MM.1S (cell line): ENCODE data around the gene PPP1R12A.

Experiments used
- DNase-seq: peaks from one replicate; pipeline ENCODE4 v3.0.0-alpha.2; 2015
- H2AFZ ChIP-seq: fragments of 300-600 bp; sonication (generic); 2 replicates; pipeline ENCODE4 v1.6.0; 2016; ENCODE audit warnings: antibody characterized with exemption, low read length
- H3F3A ChIP-seq: fragments of 300-600 bp; sonication (generic); 2 replicates; pipeline ENCODE4 v1.6.1; 2016; ENCODE audit warnings: mild to moderate bottlenecking, antibody characterized with exemption, low read length, moderate library complexity, mixed read lengths; ENCODE audit not compliant: insufficient read depth
- H3K27ac ChIP-seq: fragments of 300-600 bp; sonication (generic); 2 replicates; pipeline ENCODE4 v1.5.1; 2016; ENCODE audit warnings: mild to moderate bottlenecking, low read length
- H3K27me3 ChIP-seq: fragments of 300-600 bp; sonication (generic); replicated peaks from 2 replicates; pipeline ENCODE4 v1.6.0; 2016; ENCODE audit warnings: low read length; ENCODE audit not compliant: insufficient read depth
- H3K36me3 ChIP-seq: fragments of 300-600 bp; sonication (generic); replicated peaks from 2 replicates; pipeline ENCODE4 v1.6.1; 2016; ENCODE audit warnings: mild to moderate bottlenecking, low read length, mixed read lengths; ENCODE audit not compliant: insufficient read depth
- H3K4me1 ChIP-seq: fragments of 300-600 bp; sonication (generic); 2 replicates; pipeline ENCODE4 v1.6.1; 2016; ENCODE audit warnings: low read length, mixed read lengths
- H3K4me2 ChIP-seq: fragments of 300-600 bp; sonication (generic); 2 replicates; pipeline ENCODE4 v1.6.0; 2016; ENCODE audit warnings: low read depth, low read length
- H3K4me3 ChIP-seq: fragments of 300-600 bp; sonication (generic); 2 replicates; pipeline ENCODE4 v1.5.1; 2016; ENCODE audit warnings: low read length, mixed read lengths
- H3K79me2 ChIP-seq: fragments of 300-600 bp; sonication (generic); 2 replicates; pipeline ENCODE4 v1.6.1; 2016; ENCODE audit warnings: mixed run types, low read length, mixed read lengths
- H3K9ac ChIP-seq: fragments of 300-600 bp; sonication (generic); 2 replicates; pipeline ENCODE4 v1.6.1; 2016; ENCODE audit warnings: low read length, mixed read lengths
- H3K9me2 ChIP-seq: fragments of 300-600 bp; sonication (generic); replicated peaks from 2 replicates; pipeline ENCODE4 v1.6.1; 2016; ENCODE audit warnings: mild to moderate bottlenecking, low read length, mixed read lengths; ENCODE audit not compliant: insufficient read depth
- H3K9me3 ChIP-seq: fragments of 300-600 bp; sonication (generic); replicated peaks from 2 replicates; pipeline ENCODE4 v1.6.1; 2016; ENCODE audit warnings: mild to moderate bottlenecking, low read length, mixed read lengths; ENCODE audit not compliant: insufficient read depth
- H4K20me1 ChIP-seq: fragments of 300-600 bp; sonication (generic); 2 replicates; pipeline ENCODE4 v1.6.1; 2016; ENCODE audit warnings: mild to moderate bottlenecking, low read length, moderate library complexity, mixed read lengths; ENCODE audit not compliant: insufficient read depth
- EZH2 ChIP-seq: fragments of 300-600 bp; sonication (generic); optimal IDR thresholded peaks from 2 replicates; pipeline ENCODE3; 2017; ENCODE audit warnings: low read depth, mild to moderate bottlenecking, antibody characterized with exemption, low read length, mixed read lengths
- EZH2phosphoT487 ChIP-seq: fragments of 300-600 bp; sonication (generic); IDR thresholded peaks from 2 replicates; pipeline ENCODE4 v1.6.1; 2018; ENCODE audit warnings: antibody characterized with exemption, low read length
- TF ChIP-seq, protein P1 (sequence below): fragments of 300-600 bp; sonication (generic); IDR thresholded peaks from 2 replicates; pipeline ENCODE4 v1.5.1; 2016; ENCODE audit warnings: antibody characterized with exemption, low read length, mixed read lengths

The PPP1R12A gene

GRCh38 chr12:79916826-79917225 is 18.1 kb downstream of the PPP1R12A start:
- TF ChIP-seq EZH2 (no peak), EZH2phosphoT487 (no peak)
- TF ChIP-seq, protein P1, sequence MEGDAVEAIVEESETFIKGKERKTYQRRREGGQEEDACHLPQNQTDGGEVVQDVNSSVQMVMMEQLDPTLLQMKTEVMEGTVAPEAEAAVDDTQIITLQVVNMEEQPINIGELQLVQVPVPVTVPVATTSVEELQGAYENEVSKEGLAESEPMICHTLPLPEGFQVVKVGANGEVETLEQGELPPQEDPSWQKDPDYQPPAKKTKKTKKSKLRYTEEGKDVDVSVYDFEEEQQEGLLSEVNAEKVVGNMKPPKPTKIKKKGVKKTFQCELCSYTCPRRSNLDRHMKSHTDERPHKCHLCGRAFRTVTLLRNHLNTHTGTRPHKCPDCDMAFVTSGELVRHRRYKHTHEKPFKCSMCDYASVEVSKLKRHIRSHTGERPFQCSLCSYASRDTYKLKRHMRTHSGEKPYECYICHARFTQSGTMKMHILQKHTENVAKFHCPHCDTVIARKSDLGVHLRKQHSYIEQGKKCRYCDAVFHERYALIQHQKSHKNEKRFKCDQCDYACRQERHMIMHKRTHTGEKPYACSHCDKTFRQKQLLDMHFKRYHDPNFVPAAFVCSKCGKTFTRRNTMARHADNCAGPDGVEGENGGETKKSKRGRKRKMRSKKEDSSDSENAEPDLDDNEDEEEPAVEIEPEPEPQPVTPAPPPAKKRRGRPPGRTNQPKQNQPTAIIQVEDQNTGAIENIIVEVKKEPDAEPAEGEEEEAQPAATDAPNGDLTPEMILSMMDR: no peak
- Histone ChIP-seq H3K36me3 (no peaks in the 10 kb centered on the region), H4K20me1 (peaks cover 31% of the 10 kb centered on the region), H3K4me3 (no peak overlapping the region), H3K9me2 (no peaks in the 10 kb centered on the region), H3K9me3 (no peaks in the 10 kb centered on the region), H3K4me2 (no peak overlapping the region), H3K4me1 (no peaks in the 10 kb centered on the region), H3K27ac (no peak overlapping the region), H2AFZ (no peak overlapping the region), H3K9ac (no peak overlapping the region), H3K79me2 (peaks cover 96% of the 10 kb centered on the region), H3F3A (no peaks in the 10 kb centered on the region), H3K27me3 (no peaks in the 10 kb centered on the region)
- DNase-seq: no peak

- Histone ChIP-seq H3K79me2 (peaks cover 96% of the 10 kb centered on the region), H3K27me3 (no peaks in the 10 kb centered on the region), H4K20me1 (peaks cover 38% of the 10 kb centered on the region), H3K27ac (no peak overlapping the region), H3K9me3 (no peaks in the 10 kb centered on the region), H3K4me2 (no peak overlapping the region), H2AFZ (no peak overlapping the region), H3K36me3 (no peaks in the 10 kb centered on the region), H3K4me1 (no peaks in the 10 kb centered on the region), H3F3A (no peaks in the 10 kb centered on the region), H3K4me3 (no peak overlapping the region), H3K9me2 (no peaks in the 10 kb centered on the region), H3K9ac (no peak overlapping the region)
- DNase-seq: no peak
- TF ChIP-seq, protein P1: no peak
These were observed 22.8 kb downstream of the PPP1R12A start for GRCh38 chr12:79911889-79912656.

GRCh38 chr12:79908366-79908765 is 26.5 kb downstream of the PPP1R12A start:
- H3K4me2 ChIP-seq: no peak overlapping the region
- DNase-seq: no peak
- no peaks in the 10 kb centered on the region for H3K9me2 ChIP-seq
- H3K36me3 ChIP-seq: no peaks in the 10 kb centered on the region
- H3K79me2 ChIP-seq: peaks cover 97% of the 10 kb centered on the region
- no peaks in the 10 kb centered on the region for H3K9me3 ChIP-seq
- no peaks in the 10 kb centered on the region for H3K4me1 ChIP-seq
- H4K20me1 ChIP-seq: peaks cover 41% of the 10 kb centered on the region
- no peak overlapping the region for H3K4me3 ChIP-seq
- H3K27ac ChIP-seq: no peak overlapping the region
- H3K27me3 ChIP-seq: no peaks in the 10 kb centered on the region
- H3F3A ChIP-seq: no peaks in the 10 kb centered on the region
- H2AFZ ChIP-seq: no peak overlapping the region
- no peak overlapping the region for H3K9ac ChIP-seq
- TF ChIP-seq, protein P1: no peak
- TF ChIP-seq EZH2phosphoT487 (no peak), EZH2 (no peak)
